Spleen (tissue), 7 donors: ENCODE data around the gene NFKBIE.

Experiments
- POLR2A ChIP-seq, 3 donors: fragments of 450-650 bp; IDR thresholded peaks; one replicate each; pipeline ENCODE4 v1.5.1; 2017; ENCODE audit warnings: antibody characterized with exemption in 3 of 3, mild to moderate bottlenecking in 1 of 3
- TF ChIP-seq, protein P1 (sequence below), 11 experiments: fragments of 200-600 bp in 7 of 11; fragments of 450-650 bp in 4 of 11; sonication (generic) in 4 of 11; IDR thresholded peaks in 8 of 11; conservative IDR thresholded peaks in 3 of 11; 1 replicate in 7 of 11; 2 replicates in 4 of 11; pipeline versions ENCODE4 v1.4.0 to v1.8.0; 2016 to 2021; ENCODE audit warnings: antibody characterized with exemption in 11 of 11, inconsistent platforms in 4 of 11, mild to moderate bottlenecking in 1 of 11
- donor health status: DM: no; HTN: no; CAD: no; lungs with moderate emphysema.
- donor health status: DM: no; HTN: no; CAD: no.
- donor health status: DM: no; HTN: no; CAD: no.

DNA sequence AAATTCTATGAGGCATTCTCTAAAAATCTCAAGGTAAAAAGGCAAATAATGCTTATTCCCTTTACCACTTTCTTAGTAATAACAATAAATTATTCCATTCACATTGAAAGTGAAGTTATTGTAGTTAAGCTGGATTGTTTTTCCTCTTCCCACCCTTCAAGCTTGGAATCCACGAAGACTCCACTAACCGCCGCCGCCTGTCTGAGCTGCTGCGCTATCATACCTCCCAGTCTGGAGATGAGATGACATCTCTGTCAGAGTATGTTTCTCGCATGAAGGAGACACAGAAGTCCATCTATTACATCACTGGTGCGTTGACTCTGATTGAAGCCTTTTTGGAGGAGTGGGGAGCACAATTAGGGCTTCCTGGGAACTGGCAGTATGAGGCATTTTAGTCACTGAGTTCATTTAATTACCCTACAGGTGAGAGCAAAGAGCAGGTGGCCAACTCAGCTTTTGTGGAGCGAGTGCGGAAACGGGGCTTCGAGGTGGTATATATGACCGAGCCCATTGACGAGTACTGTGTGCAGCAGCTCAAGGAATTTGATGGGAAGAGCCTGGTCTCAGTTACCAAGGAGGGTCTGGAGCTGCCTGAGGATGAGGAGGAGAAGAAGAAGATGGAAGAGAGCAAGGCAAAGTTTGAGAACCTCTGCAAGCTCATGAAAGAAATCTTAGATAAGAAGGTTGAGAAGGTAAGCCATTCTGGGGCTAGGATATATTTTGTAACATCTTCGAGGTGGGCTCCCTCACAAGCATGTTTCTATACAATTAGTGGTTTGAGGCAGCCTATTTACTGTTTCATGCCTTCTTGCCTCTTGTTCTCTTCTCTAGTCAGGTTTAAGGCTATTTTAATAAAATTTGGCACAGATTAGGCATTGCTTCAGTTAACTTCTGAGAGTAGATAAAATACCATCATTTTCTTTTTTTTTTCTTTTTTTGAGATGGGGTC, 13.5 kb downstream of the NFKBIE start:
- no peak for TF ChIP-seq POLR2A (IDR thresholded peaks at IDR 0.05)
- TF ChIP-seq, protein P1, sequence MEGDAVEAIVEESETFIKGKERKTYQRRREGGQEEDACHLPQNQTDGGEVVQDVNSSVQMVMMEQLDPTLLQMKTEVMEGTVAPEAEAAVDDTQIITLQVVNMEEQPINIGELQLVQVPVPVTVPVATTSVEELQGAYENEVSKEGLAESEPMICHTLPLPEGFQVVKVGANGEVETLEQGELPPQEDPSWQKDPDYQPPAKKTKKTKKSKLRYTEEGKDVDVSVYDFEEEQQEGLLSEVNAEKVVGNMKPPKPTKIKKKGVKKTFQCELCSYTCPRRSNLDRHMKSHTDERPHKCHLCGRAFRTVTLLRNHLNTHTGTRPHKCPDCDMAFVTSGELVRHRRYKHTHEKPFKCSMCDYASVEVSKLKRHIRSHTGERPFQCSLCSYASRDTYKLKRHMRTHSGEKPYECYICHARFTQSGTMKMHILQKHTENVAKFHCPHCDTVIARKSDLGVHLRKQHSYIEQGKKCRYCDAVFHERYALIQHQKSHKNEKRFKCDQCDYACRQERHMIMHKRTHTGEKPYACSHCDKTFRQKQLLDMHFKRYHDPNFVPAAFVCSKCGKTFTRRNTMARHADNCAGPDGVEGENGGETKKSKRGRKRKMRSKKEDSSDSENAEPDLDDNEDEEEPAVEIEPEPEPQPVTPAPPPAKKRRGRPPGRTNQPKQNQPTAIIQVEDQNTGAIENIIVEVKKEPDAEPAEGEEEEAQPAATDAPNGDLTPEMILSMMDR (IDR thresholded peaks at IDR 0.05 in 8 of 11, conservative IDR thresholded peaks at IDR 0.05 in 3 of 11): no peak
